SK-N-MC (cell line): ENCODE results near the gene ZCCHC7.

Experiments
- EZH2 ChIP-seq: fragments of 200-600 bp; sonication (generic); IDR thresholded peaks from one replicate; pipeline ENCODE4 v1.6.1; 2017; ENCODE audit warnings: antibody characterized with exemption
- FOXP2 ChIP-seq: optimal IDR thresholded peaks from 2 replicates; pipeline ENCODE3; 2011; ENCODE audit warnings: mild to moderate bottlenecking, moderate library complexity; ENCODE audit not compliant: insufficient read depth; ENCODE audit errors: extremely low read length, control extremely low read depth
- POLR2AphosphoS5 ChIP-seq: IDR thresholded peaks from 2 replicates; pipeline ENCODE4 v1.6.1; 2012; ENCODE audit warnings: mild to moderate bottlenecking, low read depth, low read length, borderline replicate concordance

DNA sequence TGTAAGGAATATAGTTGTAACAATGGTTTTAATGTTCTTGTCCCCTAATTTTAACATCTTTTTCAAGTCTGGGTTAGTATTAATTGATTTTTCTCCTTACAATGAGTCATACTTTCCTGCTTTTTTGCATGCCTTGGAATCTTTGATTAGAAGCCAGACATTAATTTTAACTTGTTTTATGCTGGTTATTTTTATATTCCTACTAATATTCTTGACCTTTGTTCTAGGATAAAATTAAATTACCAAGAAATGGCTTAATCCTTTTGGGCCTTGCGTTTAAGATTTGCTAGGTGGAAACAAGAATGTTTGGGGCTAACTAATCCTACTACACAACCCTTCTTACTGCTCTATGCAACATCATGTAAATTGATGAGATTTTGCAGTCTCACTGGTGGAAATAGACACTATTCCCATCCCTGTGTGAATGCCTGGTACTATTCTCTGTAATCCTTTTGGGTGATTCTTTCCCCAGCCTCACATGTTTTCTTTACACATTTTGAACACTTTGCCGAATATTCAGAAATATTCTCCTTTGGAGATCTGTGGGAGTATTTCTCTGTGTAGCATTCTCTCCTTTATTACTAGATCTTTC is 47.2 kb downstream of the ZCCHC7 start:
- TF ChIP-seq POLR2AphosphoS5 (no peak), EZH2 (no peak), FOXP2 (no peak)
